GM19035 (cell line): Measurements from ENCODE around the gene UNC45A.

Experiments
- ATAC-seq: cut with Tn5 transposase; IDR thresholded peaks from one replicate; pipeline ENCODE4 v1.9.1; 2021; ENCODE audit not compliant: unreplicated experiment

UNC45A gene

GRCh38 chr15:90934949-90935751 is at the start of gene UNC45A:
Gene UNC45A, plus strand, starts transcription at chr15:90935285. Its CDS starts 40 bp downstream, at chr15:90935325.
- ATAC-seq = peak; percentile 59

GRCh38 chr15:90885432-90886290 is 49.4 kb upstream of the UNC45A start:
- no peak for ATAC-seq

- no peak for ATAC-seq
Measured at GRCh38 chr15:90886291-90886614, 48.8 kb upstream of the UNC45A start.

GRCh38 chr15:90887037-90887481 is 48.0 kb upstream of the UNC45A start:
- no peak for ATAC-seq

- no peak for ATAC-seq
Measured at GRCh38 chr15:90889313-90889730, 45.8 kb upstream of the UNC45A start.

- no peak for ATAC-seq
Measured at GRCh38 chr15:90889736-90890456, 45.2 kb upstream of the UNC45A start.

- no peak for ATAC-seq
Measured at GRCh38 chr15:90890839-90891238, 44.2 kb upstream of the UNC45A start.

GRCh38 chr15:90891346-90891949 is 43.6 kb upstream of the UNC45A start:
- no peak for ATAC-seq

- ATAC-seq = no peak
Measured at GRCh38 chr15:90892023-90892422, 43.1 kb upstream of the UNC45A start.

- no peak for ATAC-seq
Measured at GRCh38 chr15:90892498-90893174, 42.4 kb upstream of the UNC45A start.

- ATAC-seq = no peak
Measured at GRCh38 chr15:90893175-90894090, 41.7 kb upstream of the UNC45A start.

- no peak for ATAC-seq
Measured at GRCh38 chr15:90895571-90896117, 39.4 kb upstream of the UNC45A start.

GRCh38 chr15:90897131-90897655 is 37.9 kb upstream of the UNC45A start:
- ATAC-seq = peak; percentile 43

- ATAC-seq = no peak
Measured at GRCh38 chr15:90901175-90902039, 33.7 kb upstream of the UNC45A start.

GRCh38 chr15:90902040-90902839 is 32.8 kb upstream of the UNC45A start:
- ATAC-seq = peak; percentile 71

- ATAC-seq = peak; percentile 63
Measured at GRCh38 chr15:90902840-90903732, 32.0 kb upstream of the UNC45A start, which contains the start of gene MAN2A2. Gene MAN2A2, plus strand, starts transcription at chr15:90903302. Its CDS starts 906 bp downstream, at chr15:90904208.
